ENCODE measurements around the gene SNUPN. TPM values are rescaled to one million over a fixed set of nuclear protein-coding genes. Genes with fewer than 3 reads are reported as not detected.

The SNUPN gene
- polyA plus RNA-seq, 1 experiment, result 25.4 TPM

GRCh38 chr15:75647370-75648155 is 22.0 kb upstream of the SNUPN start, which contains the start of gene SNX33:
TSS of gene SNX33 (plus strand) at chr15:75647912. CDS start at chr15:75649103, 1,191 bp downstream.
- H3K36me3 ChIP-seq (ENCODE audit: control insufficient read depth, insufficient read depth, low read length), result peaks cover 12% of the 10 kb centered on the region
- ChIA-PET CTCF (interaction anchor here (0.6 to 2.4 kb wide), 16 partner anchors 9 to 1404 kb away, joined by 3 to 13 read pairs (median 4); partner anchors contain the start of gene SNUPN), POLR2A (interaction anchor here (0.6 to 0.9 kb wide), 5 partner anchors 14 to 192 kb away, joined by 3 to 8 read pairs (median 3); no protein-coding TSS in a partner anchor)
- peak within 1 kb of the TSS; percentile 77 for H3K4me3 ChIP-seq (ENCODE audit: low read depth, low read length)
- no peaks in the 10 kb centered on the region for H3K27me3 ChIP-seq (ENCODE audit: control insufficient read depth, insufficient read depth, low read length)
- TF ChIP-seq CTCF (IDR thresholded peaks at IDR 0.05; ENCODE audit: insufficient read depth, low read depth, low read length), result peak; percentile 54
- no peak for DNase-seq (ENCODE audit: low read depth)

- no peak for DNase-seq (ENCODE audit: low read depth)
- H3K36me3 ChIP-seq (ENCODE audit: control insufficient read depth, insufficient read depth, low read length), result peaks cover 12% of the 10 kb centered on the region
- peak overlapping the region; percentile 77 for H3K4me3 ChIP-seq (ENCODE audit: low read depth, low read length)
- no peak for TF ChIP-seq CTCF (IDR thresholded peaks at IDR 0.05; ENCODE audit: insufficient read depth, low read depth, low read length)
- POLR2A ChIA-PET, result interaction anchor here (0.6 to 0.9 kb wide), 4 partner anchors 14 to 191 kb away, joined by 3 to 8 read pairs (median 4); no protein-coding TSS in a partner anchor
- no peaks in the 10 kb centered on the region for H3K27me3 ChIP-seq (ENCODE audit: control insufficient read depth, insufficient read depth, low read length)
- CTCF ChIA-PET, result interaction anchor here (0.6 to 2.4 kb wide), 13 partner anchors 8 to 1404 kb away, joined by 3 to 13 read pairs (median 4); no protein-coding TSS in a partner anchor
Observed at GRCh38 chr15:75646944-75647364, 21.4 kb upstream of the SNUPN start.

GRCh38 chr15:75646112-75646943 is 20.8 kb upstream of the SNUPN start:
- no peaks in the 10 kb centered on the region for H3K27me3 ChIP-seq (ENCODE audit: control insufficient read depth, insufficient read depth, low read length)
- ChIA-PET CTCF (interaction anchor here (0.8 to 2.4 kb wide), 4 partner anchors 7 to 27 kb away, joined by 4 to 13 read pairs (median 6); no protein-coding TSS in a partner anchor), POLR2A (interaction anchor here (0.6 kb wide), 1 partner anchor 20 kb away, joined by 3 read pairs; no protein-coding TSS in a partner anchor)
- TF ChIP-seq CTCF (IDR thresholded peaks at IDR 0.05; ENCODE audit: insufficient read depth, low read depth, low read length), result no peak
- peaks cover 12% of the 10 kb centered on the region for H3K36me3 ChIP-seq (ENCODE audit: control insufficient read depth, insufficient read depth, low read length)
- DNase-seq (ENCODE audit: low read depth), result no peak
- H3K4me3 ChIP-seq (ENCODE audit: low read depth, low read length), result peak overlapping the region; percentile 77

- CTCF ChIA-PET, result no interaction called here
- DNase-seq (ENCODE audit: low read depth), result no peak
- no peak for TF ChIP-seq CTCF (IDR thresholded peaks at IDR 0.05; ENCODE audit: insufficient read depth, low read depth, low read length)
- Histone ChIP-seq H3K27me3 (ENCODE audit: control insufficient read depth, insufficient read depth, low read length) (no peaks in the 10 kb centered on the region), H3K4me3 (ENCODE audit: low read depth, low read length) (no peak overlapping the region), H3K36me3 (ENCODE audit: control insufficient read depth, insufficient read depth, low read length) (peaks cover under 1% of the 10 kb centered on the region; the same call in 1 of the 2 replicates)
- POLR2A ChIA-PET, result no interaction called here
Observed at GRCh38 chr15:75644376-75644775, 18.9 kb upstream of the SNUPN start.

All from BJ (cell line).